ENCODE results near the gene B4GALNT3.

DNA sequence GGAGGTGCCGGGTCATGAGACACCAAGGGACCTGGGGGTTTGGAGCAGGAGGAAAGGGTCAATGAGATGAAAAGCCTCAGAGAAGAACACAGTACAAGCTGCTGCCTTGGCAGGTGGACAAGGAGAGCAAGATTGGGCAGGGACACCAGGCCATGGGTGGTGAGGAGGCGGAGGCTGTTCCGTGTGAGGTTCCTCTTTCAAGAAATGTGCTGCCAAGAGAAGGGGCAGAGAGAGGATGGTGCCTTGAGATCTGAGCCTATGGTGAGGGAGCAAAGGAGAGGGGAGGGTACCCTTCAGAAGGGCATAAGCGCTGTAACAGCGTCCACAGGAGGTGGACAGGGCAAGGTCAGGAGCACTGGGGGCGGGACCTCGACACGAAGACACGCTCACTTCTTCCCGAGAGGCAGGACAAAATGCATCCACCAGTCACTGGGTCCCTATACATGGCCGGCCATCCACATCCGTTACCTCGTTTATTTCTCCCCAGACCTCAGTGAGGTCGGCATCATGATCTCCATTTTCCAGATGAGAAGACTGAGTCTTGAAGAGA lies 100.2 kb downstream of the B4GALNT3 start:
- TF ChIP-seq, protein P1, sequence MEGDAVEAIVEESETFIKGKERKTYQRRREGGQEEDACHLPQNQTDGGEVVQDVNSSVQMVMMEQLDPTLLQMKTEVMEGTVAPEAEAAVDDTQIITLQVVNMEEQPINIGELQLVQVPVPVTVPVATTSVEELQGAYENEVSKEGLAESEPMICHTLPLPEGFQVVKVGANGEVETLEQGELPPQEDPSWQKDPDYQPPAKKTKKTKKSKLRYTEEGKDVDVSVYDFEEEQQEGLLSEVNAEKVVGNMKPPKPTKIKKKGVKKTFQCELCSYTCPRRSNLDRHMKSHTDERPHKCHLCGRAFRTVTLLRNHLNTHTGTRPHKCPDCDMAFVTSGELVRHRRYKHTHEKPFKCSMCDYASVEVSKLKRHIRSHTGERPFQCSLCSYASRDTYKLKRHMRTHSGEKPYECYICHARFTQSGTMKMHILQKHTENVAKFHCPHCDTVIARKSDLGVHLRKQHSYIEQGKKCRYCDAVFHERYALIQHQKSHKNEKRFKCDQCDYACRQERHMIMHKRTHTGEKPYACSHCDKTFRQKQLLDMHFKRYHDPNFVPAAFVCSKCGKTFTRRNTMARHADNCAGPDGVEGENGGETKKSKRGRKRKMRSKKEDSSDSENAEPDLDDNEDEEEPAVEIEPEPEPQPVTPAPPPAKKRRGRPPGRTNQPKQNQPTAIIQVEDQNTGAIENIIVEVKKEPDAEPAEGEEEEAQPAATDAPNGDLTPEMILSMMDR (conservative IDR thresholded peaks at IDR 0.05 in 1 of 2, IDR thresholded peaks at IDR 0.05 in 1 of 2; ENCODE audit: low read depth in 1 of 2, low read length in 2 of 2) = no peak
- no peak for TF ChIP-seq EZH2 (IDR thresholded peaks at IDR 0.05; ENCODE audit: low read length, missing control alignments)

Data from fibroblast of lung (primary cell).